IPS-11a (cell line): ENCODE measurements around the gene HOXD9.

Source experiments
- H3K4me3 ChIP-seq: one replicate; pipeline ENCODE4 v1.5.1; 2013; ENCODE audit warnings: low read depth, low read length, control low read depth

Gene HOXD9

DNA sequence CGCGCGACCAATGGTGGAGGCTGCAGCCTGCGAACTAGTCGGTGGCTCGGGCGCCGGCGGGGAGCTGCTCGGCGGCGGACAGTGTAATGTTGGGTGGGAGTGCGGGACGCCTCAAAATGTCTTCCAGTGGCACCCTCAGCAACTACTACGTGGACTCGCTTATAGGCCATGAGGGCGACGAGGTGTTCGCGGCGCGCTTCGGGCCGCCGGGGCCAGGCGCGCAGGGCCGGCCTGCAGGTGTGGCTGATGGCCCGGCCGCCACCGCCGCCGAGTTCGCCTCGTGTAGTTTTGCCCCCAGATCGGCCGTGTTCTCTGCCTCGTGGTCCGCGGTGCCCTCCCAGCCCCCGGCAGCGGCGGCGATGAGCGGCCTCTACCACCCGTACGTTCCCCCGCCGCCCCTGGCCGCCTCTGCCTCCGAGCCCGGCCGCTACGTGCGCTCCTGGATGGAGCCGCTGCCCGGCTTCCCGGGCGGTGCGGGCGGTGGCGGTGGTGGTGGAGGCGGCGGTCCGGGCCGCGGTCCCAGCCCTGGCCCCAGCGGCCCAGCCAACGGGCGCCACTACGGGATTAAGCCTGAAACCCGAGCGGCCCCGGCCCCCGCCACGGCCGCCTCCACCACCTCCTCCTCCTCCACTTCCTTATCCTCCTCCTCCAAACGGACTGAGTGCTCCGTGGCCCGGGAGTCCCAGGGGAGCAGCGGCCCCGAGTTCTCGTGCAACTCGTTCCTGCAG is at the start of gene HOXD9:
TSS of gene HOXD9 (plus strand) at position 37 of the 728 bp plus-strand sequence. CDS start at position 87, 50 bp downstream.
- no peak within 1 kb of the TSS for H3K4me3 ChIP-seq

DNA sequence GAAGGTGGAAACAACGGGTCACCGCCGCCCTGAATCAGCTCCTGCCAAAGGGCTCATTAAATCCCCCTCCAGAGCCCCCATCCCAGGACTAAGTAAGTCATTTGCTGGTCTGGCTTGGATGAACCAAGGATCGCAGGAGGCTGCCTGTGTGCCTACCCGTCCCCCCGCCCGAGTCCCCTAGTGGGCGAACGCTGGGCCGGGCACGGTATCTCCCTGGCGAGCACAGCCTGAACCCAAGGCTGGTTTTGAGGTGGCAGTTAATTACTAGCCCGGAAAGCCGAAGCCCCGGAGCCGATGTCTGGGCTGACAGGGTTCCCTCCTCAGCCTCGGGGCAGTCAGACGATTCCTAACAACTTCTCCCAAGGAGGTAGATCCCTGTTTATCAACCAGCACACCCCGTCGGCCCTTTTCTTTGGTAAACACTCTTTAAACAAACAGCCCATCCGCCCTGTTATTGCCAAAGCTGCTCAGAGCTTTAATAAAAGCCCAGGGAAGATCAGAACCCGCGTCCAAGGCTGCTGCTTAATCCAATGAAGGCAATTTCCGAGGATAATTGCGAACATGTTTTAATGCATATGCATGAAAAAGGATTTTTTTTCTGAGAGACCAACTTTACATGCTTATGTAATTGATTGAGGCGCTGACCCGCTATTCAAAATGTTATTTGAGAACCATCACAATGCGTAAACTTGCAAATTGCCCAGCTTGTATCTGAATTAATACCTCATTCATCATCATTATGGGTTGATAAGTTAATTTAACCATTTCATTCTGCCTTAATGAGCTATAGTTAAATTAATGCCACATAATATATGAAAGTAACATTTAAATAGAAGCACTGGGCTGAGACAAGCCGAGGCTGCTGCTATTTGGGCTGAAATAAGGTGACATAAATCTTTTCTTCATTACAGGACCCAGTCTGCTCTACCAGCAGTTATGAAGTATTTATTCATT is 49.3 kb upstream of the HOXD9 start:
- no peak overlapping the region for H3K4me3 ChIP-seq

DNA sequence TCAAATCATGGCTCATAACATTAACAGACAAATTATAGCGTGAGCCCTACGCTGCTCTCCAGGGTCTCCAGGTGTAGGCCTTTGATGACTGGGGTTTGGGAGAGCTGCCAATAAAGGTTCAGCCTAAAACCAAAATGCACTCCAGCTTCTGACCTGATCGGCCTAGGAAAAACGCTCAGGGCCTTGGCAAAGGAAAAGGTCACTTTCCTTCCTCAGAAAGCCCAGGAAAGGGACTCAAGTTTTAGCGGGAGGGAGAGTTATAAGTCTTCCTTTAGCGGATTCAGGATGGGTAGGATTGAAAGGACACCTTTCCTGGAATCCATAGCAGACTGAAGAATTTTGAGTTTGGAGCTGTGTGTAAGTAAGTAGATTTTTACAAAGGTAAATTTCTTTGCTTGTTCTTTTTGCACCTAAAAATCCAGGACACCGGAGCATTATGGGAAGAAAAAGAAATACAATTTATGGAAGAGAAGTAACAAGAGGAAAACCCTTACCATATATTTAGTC is 47.5 kb upstream of the HOXD9 start:
- H3K4me3 ChIP-seq = no peak overlapping the region

DNA sequence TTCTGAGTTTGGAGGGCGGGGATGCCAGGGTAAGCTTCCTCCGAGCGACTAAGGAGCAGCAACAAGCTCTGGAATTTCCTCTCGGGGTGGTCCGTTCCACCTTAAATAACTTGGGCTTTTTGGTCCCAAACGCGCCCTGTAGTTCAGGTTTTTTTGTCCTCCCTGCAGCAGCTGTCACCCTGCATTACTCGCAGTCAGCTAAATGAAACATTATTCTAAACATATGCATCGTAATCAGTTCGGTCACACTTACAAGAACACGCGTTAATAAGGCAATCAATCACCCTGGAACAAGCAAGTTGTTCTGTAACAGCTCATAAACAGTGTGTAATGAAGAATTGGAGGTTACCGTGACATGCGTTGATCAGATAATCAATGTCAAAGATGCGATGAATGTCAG is 47.0 kb upstream of the HOXD9 start:
- H3K4me3 ChIP-seq = no peak overlapping the region

DNA sequence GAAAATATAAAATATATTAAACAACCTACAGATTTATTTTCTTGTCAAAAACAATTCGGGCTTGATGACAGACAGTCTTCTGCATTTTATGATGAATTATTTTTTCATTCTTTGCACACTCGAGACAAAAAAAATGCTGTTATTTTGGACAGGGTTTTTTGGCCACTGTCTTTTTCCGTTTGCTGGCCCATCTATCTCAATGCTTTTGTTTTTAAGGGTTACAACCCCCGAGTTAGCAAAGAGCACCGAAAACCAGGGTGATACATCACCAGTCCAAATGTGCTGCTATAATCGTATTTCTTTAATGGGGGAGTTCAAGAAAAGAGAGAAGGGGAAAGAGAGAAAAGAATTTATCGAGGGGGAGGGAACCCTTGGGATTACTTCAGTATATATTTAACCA is 46.5 kb upstream of the HOXD9 start:
- no peak overlapping the region for H3K4me3 ChIP-seq

DNA sequence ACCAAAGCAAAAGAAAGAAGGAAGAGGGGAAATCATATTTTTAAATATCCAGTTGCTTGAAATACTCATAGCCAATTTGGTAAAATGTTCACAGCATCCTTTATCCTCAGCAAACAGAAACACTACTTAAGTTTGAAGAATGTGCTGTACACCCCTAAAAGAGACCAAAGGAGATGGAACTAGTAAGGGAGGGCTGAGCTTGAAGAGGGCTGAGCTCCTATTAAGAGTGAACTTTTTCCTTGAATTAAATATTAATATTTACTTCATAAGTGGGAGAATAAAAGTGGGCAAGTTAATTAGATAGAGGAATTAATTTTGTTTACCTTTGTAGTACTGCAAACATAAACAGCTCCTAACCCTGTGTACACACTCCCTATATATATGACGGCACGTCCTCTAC is 45.7 kb upstream of the HOXD9 start:
- no peak overlapping the region for H3K4me3 ChIP-seq

DNA sequence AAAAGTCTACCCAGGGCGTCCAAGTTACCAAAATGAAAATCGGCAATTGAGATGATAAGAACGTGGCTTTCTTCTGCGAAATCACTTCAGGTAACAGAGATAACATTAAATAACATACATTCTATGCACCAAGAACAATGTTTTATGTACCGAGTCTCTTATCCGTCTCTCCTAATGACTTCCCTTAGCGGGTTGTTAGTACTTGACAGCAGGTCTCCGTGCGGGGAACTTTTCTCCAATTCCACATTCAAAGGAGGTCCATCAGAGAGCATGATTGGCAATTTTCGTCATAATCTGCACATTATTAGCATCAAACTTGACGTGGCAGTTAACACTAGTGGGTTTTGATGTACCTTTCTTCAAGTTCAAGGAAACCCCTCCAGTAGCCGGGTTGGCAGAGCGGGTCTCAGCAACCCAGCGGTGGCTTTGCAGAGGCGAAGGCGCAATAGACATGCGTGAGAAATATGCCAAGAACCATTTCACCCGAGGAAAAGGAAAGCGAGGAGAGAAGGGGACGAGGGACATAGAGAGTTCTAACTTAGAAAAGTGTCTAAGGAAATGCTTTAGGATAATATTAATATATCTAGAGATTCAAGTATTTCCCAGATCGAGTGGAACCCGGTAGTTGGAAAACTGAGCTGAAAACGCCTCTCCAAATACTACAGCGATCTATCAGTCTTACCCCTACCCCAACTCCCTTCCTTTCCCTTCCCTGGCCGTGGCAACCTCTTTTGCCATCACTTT is 43.8 kb upstream of the HOXD9 start:
- H3K4me3 ChIP-seq = peak overlapping the region; percentile 20

DNA sequence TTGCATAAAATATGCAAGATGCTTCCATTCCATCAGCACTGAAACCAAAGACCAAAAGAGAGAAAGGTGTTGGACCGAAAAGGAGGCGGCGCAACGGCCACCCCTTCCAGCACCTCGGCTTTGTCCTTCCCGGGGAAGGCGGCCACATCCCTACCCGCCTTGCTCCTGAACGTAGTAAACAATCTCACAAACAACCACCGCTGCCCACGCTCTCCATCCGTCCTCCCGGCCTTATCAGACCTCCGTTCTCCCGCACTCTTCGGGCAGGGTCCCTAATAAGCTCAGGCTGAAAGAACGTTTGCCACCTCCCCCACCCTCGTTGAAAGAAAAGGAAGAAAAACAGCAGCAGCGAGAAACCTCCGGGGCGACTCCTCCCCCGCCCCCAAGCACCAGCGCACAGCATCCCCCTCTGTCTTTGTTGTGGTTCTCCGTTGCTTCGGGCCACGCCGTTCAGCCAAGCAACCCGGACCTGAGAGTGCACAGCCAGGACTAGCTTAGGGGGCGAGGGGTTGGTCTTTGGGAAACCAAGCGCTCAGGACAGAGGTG is 43.2 kb upstream of the HOXD9 start:
- peak overlapping the region; percentile 20 for H3K4me3 ChIP-seq

DNA sequence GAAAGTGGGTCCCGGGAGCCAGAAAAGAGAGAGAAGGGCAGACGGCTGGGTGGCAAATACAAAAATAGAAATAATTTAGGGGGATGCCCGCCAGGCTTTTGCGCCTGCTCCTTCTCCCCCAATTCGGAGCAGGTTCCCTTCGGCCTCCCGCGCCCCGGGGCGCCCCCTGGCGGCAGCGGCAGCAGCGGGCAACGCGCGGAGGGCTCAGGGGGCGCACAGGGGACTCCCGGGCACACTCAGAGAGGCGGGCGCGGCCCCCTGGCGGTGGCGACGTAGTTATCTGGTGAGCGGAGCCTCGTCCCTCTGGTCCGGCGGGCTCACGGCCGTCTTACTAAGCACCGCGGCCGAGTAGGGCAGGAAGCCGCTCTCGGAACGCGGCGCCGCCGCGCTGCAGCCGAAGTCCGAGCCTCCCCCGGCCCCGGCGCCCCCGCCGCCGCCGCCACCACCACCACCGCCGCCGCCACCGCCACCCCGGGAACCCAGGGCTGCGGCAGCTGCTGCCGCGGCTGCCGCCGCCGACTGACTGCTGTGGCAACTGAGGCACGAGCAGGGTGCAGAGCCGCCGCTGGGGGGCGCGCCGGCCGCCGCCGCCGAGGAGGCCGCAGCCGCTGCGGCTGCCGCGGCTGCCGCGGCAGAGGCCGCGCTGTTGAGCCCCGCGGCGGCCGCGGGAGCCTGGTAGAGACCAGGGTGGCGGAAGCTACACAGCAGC is 42.5 kb upstream of the HOXD9 start:
- H3K4me3 ChIP-seq = peak overlapping the region; percentile 20

DNA sequence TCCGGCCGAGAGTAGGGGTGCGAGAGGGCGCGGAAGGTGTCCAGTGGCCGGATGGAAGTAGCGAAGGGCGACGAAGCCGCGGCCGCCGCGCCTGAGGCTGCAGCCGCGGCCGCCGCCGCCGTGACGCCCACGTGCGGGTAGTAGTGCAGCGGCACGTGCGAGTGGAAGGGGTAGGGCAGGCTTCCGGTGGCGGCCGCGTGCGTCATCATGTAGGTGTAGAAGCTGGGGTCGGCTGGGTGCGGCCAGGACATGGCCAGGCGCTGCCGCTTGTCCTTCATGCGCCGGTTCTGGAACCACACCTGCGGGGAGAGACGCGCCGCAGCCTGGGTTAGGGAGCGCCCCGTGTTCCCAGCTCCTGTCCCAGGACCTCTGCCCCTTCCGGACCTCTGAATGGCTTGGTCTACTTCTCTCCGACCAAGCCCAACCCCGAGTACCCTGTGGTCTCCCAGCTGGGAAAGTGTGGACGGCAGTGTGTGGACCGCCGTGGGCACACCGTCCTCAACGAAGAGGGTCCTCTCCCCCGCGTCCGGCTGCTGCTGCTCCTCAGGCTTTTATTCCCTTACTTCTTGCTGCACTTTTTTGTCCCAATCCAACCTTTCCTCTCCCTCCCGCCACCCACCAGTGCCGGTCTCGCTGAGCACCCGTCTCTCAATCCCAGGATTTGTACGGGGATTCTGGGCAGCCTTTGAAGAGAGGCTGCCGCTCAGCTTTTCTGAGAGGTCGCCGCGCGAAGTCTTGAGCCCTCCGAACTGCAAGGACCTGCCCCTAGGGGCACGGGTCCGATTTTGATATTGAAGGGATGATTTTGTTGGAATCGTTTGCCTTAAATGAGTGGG is 41.8 kb upstream of the HOXD9 start:
- H3K4me3 ChIP-seq = peak overlapping the region; percentile 20

DNA sequence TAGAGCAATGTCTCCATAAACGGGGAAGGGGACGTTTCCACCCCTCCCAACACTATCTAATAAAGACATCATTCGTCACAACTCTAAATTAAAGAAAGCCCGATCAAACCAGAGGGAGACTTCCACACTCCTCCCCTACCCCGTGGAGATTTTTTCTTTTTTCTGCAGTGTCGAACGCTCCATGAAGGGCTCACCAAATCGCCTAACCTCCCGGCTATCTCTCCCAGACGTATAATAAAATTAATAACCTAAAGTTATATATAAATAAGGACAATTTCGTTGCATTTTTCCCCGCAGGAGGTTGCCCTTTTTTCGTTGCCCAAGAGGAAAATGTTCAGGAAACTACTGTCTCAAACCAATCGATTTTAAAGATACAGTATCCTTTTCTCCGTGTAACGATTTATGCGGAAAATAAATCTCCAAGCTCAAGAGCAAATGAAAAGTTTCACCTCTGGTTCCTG is 41.1 kb upstream of the HOXD9 start:
- no peak overlapping the region for H3K4me3 ChIP-seq

DNA sequence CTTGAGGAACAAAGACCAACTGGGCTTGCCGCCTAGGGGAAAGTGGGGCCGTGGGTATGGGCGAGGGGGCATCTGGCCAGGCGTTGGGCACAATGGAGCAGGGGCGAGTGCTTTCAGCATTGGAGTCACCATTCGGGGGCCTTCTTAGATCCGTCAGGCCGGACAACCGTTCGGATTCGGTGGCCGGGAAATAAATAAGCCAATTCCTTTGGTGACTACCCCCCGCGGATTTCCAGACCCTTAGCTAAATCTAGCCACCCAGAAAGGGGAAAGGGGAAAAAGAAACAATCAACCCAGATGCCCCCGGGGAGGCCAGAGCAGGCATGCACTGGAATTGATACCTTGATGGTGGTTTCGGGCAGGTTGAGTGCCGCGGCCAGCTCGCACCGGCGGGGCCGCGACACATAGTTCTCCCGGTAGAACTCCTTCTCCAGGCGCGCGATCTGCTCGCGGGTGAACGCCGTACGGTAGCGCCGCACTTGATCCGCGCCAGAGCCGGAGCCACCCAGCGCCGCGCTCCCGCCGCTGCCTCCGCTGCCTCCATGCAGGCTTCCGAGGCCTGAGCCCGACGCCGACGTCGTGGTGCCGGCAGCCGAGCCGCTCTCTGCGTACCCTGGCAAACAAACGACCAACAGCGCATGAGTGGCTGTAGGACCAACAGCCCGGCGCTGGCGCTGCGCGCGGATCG is 40.5 kb upstream of the HOXD9 start:
- no peak overlapping the region for H3K4me3 ChIP-seq

DNA sequence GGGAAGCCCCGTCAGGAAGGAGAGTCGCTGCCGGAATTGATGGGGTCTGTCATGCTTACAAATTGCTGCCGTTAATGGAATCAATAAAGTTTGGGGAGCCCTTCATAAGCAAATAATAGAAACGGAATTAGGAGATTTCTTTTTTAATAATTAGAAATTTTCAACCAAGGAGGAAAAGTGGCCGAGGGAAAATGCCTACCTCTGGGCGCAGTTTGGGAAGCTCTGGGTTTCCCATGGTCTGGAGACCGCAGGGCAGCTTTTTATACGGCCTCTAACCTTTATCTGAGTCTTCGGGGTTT is 40.0 kb upstream of the HOXD9 start:
- H3K4me3 ChIP-seq = no peak overlapping the region

DNA sequence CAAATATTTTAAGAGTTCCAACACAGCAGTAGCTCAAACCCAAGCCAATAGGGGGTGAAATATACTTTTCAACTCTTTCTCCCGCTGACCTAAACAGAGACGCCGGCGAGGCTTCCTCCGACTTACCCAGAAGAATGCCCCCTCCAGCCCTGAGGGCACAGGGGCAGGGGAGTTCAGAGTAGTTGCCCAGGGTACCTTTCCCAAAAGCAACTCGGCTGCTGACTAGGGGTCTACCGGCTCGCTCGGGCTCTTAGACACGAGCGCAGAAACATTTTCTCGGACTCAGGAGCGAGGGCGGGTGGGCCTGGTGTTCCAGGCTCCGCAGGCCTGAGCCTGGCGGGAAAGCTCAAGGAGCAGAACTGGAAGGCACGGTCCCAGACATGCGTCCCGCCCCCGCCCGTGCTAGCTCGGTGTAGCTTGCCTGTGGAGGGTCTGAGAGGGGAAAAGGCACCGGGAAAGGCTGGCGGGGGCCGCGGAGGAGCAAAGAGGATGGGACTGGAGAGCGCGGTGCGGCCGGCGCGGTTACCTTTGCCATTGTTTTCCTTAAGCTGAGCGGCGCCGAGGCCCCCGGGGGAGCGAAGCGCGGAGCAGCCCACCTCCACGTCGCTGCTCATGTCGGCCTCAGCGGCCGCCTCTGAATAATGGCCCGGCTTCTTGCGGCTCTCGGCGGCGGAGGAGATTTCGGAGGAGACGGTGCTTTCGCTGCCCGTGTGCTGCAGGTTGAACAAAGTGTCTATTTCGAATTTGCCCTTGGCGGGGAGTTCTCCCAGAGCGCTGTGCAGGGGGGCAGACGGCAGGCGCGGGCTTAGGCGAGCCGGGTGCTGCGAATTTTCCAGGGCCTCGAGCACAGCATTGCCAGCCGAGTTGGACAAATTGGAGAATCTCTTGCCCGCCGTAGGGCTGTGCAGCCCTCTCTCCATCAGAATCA is 39.4 kb upstream of the HOXD9 start:
- no peak overlapping the region for H3K4me3 ChIP-seq

DNA sequence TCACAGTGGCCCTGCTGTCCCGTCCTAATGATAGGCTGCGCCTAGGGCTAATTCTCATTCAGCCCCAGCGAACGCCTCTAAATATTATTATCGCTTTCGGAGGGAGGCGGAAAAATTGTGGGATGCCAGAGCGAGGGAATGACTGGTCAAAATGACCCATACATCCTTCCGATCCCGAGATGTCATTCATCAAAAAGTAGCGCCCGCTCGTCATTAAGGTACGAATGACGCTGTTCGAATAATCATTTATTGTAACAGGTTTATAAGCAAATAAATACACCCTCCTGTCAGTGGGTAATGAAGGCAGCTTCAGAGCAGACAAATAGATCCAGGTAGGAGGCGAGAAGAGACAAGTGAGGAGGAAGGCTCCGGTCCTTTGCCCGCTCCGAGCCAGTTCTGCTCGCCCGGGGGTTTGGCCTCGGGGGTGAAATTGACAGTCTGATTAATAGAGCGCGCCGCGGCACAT is 38.7 kb upstream of the HOXD9 start, which contains the start of gene EVX2:
TSS of gene EVX2 (minus strand) at position 167 of the 466 bp plus-strand sequence. CDS start 186 bp downstream, outside the sequence.
- H3K4me3 ChIP-seq = no peak within 1 kb of the TSS

DNA sequence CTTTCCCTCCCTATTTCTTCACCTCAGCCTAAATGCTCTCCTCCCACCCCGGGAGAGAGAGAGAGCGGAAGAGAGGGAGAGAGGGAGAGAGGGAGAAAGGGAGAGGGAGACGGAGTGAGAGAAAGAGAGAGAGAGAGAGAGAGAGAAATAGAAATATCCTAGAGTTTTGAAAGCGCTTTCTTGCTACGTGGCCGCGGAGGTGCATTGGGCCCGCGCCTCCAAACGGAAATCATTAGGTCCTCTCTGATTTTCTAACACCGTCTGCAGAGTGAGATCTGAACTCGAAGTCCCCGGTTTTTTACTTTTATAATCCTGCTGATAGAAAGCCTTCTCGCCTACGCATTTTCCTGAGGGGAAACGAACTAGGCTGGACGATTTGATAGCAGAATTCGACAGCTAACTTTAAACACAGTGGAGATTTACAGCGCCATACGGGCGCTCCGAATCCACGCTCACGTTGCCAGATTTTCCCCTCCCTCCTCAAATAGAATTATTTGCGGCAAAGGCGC is 37.9 kb upstream of the HOXD9 start:
- no peak overlapping the region for H3K4me3 ChIP-seq

DNA sequence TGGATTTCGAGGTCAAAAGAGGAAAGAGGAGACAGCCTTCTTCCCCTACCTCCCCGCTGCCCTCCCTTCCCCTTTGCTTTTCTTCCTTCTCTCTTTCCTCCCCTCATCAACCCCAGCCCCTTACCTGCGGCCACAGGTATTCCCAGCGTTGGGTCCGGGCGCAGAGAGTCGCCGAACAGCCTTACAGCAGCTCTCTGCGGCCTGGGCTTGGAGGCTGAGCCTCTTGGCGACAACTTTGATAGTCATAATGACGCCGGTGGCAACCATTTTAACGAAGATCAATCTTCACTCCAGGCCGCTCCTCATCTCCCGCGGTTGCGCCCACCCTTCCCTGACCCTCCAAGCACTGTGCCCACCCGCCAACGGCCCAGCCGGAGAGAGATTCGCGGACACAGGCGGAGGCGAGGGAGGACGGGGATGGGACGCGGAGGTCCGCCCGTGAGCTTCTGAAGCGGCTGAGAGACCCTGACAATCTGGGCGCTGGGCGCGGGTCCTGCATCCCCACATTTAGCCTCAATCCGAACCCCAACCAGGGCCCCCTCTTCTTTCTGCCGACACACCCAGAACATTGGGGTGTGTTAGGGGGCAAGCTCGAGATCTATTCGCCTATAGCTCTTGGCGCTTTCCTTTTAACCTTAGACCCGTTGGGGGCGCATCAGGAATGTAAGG is 37.3 kb upstream of the HOXD9 start:
- H3K4me3 ChIP-seq = no peak overlapping the region
